BLaER1 treated with 17β-estradiol and CSF1 and Interleukin-3, amounts not matched to agents 10 nM and 100 nM (cell line): Measurements from ENCODE around the gene INAFM2.

Experiments
- H3K27ac ChIP-seq, 11 experiments: shearing (Covaris generic); formaldehyde crosslinking; 2 replicates each; pipeline ENCODE4 v1.8.1; 2022
- H3K27me3 ChIP-seq, 11 experiments: shearing (Covaris generic); formaldehyde crosslinking; 2 replicates each; pipeline ENCODE4 v1.8.1; 2022
- H3K36me3 ChIP-seq, 11 experiments: shearing (Covaris generic); formaldehyde crosslinking; 2 replicates each; pipeline ENCODE4 v1.8.1; 2022
- H3K4me1 ChIP-seq, 10 experiments: shearing (Covaris generic); formaldehyde crosslinking; 2 replicates each; pipeline ENCODE4 v1.8.1; 2022
- H3K4me2 ChIP-seq, 11 experiments: shearing (Covaris generic); formaldehyde crosslinking; 2 replicates each; pipeline ENCODE4 v1.8.1; 2022
- H3K4me3 ChIP-seq, 10 experiments: shearing (Covaris generic); formaldehyde crosslinking; 2 replicates each; pipeline ENCODE4 v1.8.1; 2022
- H3K9ac ChIP-seq, 11 experiments: shearing (Covaris generic); formaldehyde crosslinking; 2 replicates each; pipeline ENCODE4 v1.8.1; 2022
- H3K9me3 ChIP-seq, 11 experiments: shearing (Covaris generic); formaldehyde crosslinking; replicated peaks in 1 of 11; 2 replicates each; pipeline ENCODE4 v1.8.1; 2022
- H4K20me1 ChIP-seq, 11 experiments: shearing (Covaris generic); formaldehyde crosslinking; 2 replicates each; pipeline ENCODE4 v1.8.1; 2022
- Cebpa-rat ChIP-seq, 11 experiments: shearing (Covaris generic); IDR thresholded peaks; 2 replicates each; pipeline ENCODE4 v1.8.1; 2022

Gene INAFM2

GRCh38 chr15:40283615-40284300 is 39.7 kb upstream of the INAFM2 start:
- H3K27ac ChIP-seq = no peak overlapping the region
- peaks cover 0 to 32% (median 10%) of the 10 kb centered on the region in 11 experiments; a peak in 12 of 22 replicates for H3K36me3 ChIP-seq
- peak overlapping the region in 3 of 11 experiments; percentile 48 to 74 (median 71); a peak in 3 of 22 replicates for H3K9ac ChIP-seq
- peak overlapping the region; percentile 79 to 100 (median 99) for H3K4me2 ChIP-seq
- H3K4me3 ChIP-seq = peak overlapping the region; percentile 56 to 73 (median 62); a peak in 15 of 20 replicates
- H3K9me3 ChIP-seq = no peaks in the 10 kb centered on the region
- H4K20me1 ChIP-seq = peaks cover 0 to 73% (median 17%) of the 10 kb centered on the region in 11 experiments; a peak in 15 of 22 replicates
- H3K4me1 ChIP-seq = peaks cover 32 to 90% (median 65%) of the 10 kb centered on the region in 10 experiments
- no peak for TF ChIP-seq Cebpa-rat (IDR thresholded peaks at IDR 0.05)
- peaks cover 45 to 74% (median 62%) of the 10 kb centered on the region in 11 experiments for H3K27me3 ChIP-seq

- Histone ChIP-seq H3K4me2 (peak overlapping the region in 5 of 11 experiments; percentile 36 to 81 (median 65); a peak in 10 of 22 replicates), H3K27ac (no peak overlapping the region), H3K36me3 (peaks cover 0 to 46% (median 17%) of the 10 kb centered on the region in 11 experiments; a peak in 13 of 22 replicates), H3K4me3 (no peak overlapping the region), H3K4me1 (peaks cover 22 to 84% (median 55%) of the 10 kb centered on the region in 10 experiments), H4K20me1 (peaks cover 0 to 86% (median 19%) of the 10 kb centered on the region in 11 experiments; a peak in 15 of 22 replicates), H3K9ac (no peak overlapping the region), H3K9me3 (no peaks in the 10 kb centered on the region), H3K27me3 (peaks cover 39 to 63% (median 51%) of the 10 kb centered on the region in 11 experiments)
- no peak for TF ChIP-seq Cebpa-rat (IDR thresholded peaks at IDR 0.05)
These were observed 38.3 kb upstream of the INAFM2 start for GRCh38 chr15:40285151-40285550.

GRCh38 chr15:40285554-40286011 is 37.9 kb upstream of the INAFM2 start:
- peaks cover 35 to 59% (median 47%) of the 10 kb centered on the region in 11 experiments for H3K27me3 ChIP-seq
- H3K4me2 ChIP-seq = peak overlapping the region in 7 of 11 experiments; percentile 4 to 81 (median 56); a peak in 12 of 22 replicates
- TF ChIP-seq Cebpa-rat (IDR thresholded peaks at IDR 0.05) = no peak
- H3K9me3 ChIP-seq = no peaks in the 10 kb centered on the region
- peaks cover 0 to 50% (median 20%) of the 10 kb centered on the region in 11 experiments; a peak in 13 of 22 replicates for H3K36me3 ChIP-seq
- H3K4me3 ChIP-seq = no peak overlapping the region
- peak overlapping the region in 1 of 11 experiments; percentile 3; a peak in 1 of 22 replicates for H3K27ac ChIP-seq
- H3K9ac ChIP-seq = peak overlapping the region in 4 of 11 experiments; percentile 3 to 44 (median 15); a peak in 1 of 22 replicates
- H3K4me1 ChIP-seq = peaks cover 22 to 85% (median 51%) of the 10 kb centered on the region in 10 experiments
- peaks cover 0 to 90% (median 16%) of the 10 kb centered on the region in 11 experiments; a peak in 15 of 22 replicates for H4K20me1 ChIP-seq

GRCh38 chr15:40286061-40286532 is 37.4 kb upstream of the INAFM2 start:
- H3K4me2 ChIP-seq = peak overlapping the region in 7 of 11 experiments; percentile 4 to 81 (median 56); a peak in 12 of 22 replicates
- H3K27me3 ChIP-seq = peaks cover 30 to 54% (median 42%) of the 10 kb centered on the region in 11 experiments
- peaks cover 22 to 85% (median 48%) of the 10 kb centered on the region in 10 experiments for H3K4me1 ChIP-seq
- H3K27ac ChIP-seq = peak overlapping the region in 1 of 11 experiments; percentile 3; a peak in 1 of 22 replicates
- peak overlapping the region in 4 of 11 experiments; percentile 3 to 44 (median 15); a peak in 4 of 22 replicates for H3K9ac ChIP-seq
- no peak for TF ChIP-seq Cebpa-rat (IDR thresholded peaks at IDR 0.05)
- peaks cover 0 to 89% (median 11%) of the 10 kb centered on the region in 11 experiments; a peak in 15 of 22 replicates for H4K20me1 ChIP-seq
- H3K36me3 ChIP-seq = peaks cover 0 to 53% (median 20%) of the 10 kb centered on the region in 11 experiments; a peak in 13 of 22 replicates
- H3K9me3 ChIP-seq = no peaks in the 10 kb centered on the region
- H3K4me3 ChIP-seq = no peak overlapping the region

- Histone ChIP-seq H3K4me3 (no peak overlapping the region; a peak in 1 of 20 replicates), H3K27ac (no peak overlapping the region), H3K4me1 (peaks cover 17 to 78% (median 42%) of the 10 kb centered on the region in 10 experiments), H3K36me3 (peaks cover 0 to 60% (median 20%) of the 10 kb centered on the region in 11 experiments; a peak in 14 of 22 replicates), H3K9me3 (no peaks in the 10 kb centered on the region), H3K27me3 (peaks cover 23 to 47% (median 35%) of the 10 kb centered on the region in 11 experiments), H4K20me1 (peaks cover 0 to 89% (median 9%) of the 10 kb centered on the region in 11 experiments; a peak in 14 of 22 replicates), H3K4me2 (peak overlapping the region in 5 of 11 experiments; percentile 36 to 81 (median 65); a peak in 8 of 22 replicates), H3K9ac (peak overlapping the region in 1 of 11 experiments; percentile 44; a peak in 2 of 22 replicates)
- no peak for TF ChIP-seq Cebpa-rat (IDR thresholded peaks at IDR 0.05)
These were observed 36.7 kb upstream of the INAFM2 start for GRCh38 chr15:40286794-40287193.

- H3K27me3 ChIP-seq = peaks cover 15 to 40% (median 28%) of the 10 kb centered on the region in 11 experiments
- no peak for TF ChIP-seq Cebpa-rat (IDR thresholded peaks at IDR 0.05)
- H3K36me3 ChIP-seq = peaks cover 0 to 67% (median 20%) of the 10 kb centered on the region in 11 experiments; a peak in 14 of 22 replicates
- H3K9ac ChIP-seq = peak overlapping the region in 1 of 11 experiments; percentile 70; a peak in 3 of 22 replicates
- H3K4me3 ChIP-seq = no peak overlapping the region
- peaks cover 0 to 92% (median 9%) of the 10 kb centered on the region in 11 experiments; a peak in 12 of 22 replicates for H4K20me1 ChIP-seq
- no peak overlapping the region for H3K27ac ChIP-seq
- peaks cover 11 to 75% (median 35%) of the 10 kb centered on the region in 10 experiments; a peak in 19 of 20 replicates for H3K4me1 ChIP-seq
- no peaks in the 10 kb centered on the region for H3K9me3 ChIP-seq
- H3K4me2 ChIP-seq = peak overlapping the region in 3 of 11 experiments; percentile 56 to 81 (median 73); a peak in 5 of 22 replicates
These were observed 36.0 kb upstream of the INAFM2 start for GRCh38 chr15:40287505-40287904.

- peaks cover 0 to 72% (median 20%) of the 10 kb centered on the region in 11 experiments; a peak in 14 of 22 replicates for H3K36me3 ChIP-seq
- peak overlapping the region in 2 of 11 experiments; percentile 41 to 70; a peak in 4 of 22 replicates for H3K9ac ChIP-seq
- peaks cover 7 to 74% (median 32%) of the 10 kb centered on the region in 10 experiments; a peak in 19 of 20 replicates for H3K4me1 ChIP-seq
- peaks cover 0 to 96% (median 9%) of the 10 kb centered on the region in 11 experiments; a peak in 12 of 22 replicates for H4K20me1 ChIP-seq
- H3K27me3 ChIP-seq = peaks cover 11 to 35% (median 23%) of the 10 kb centered on the region in 11 experiments
- TF ChIP-seq Cebpa-rat (IDR thresholded peaks at IDR 0.05) = no peak
- H3K9me3 ChIP-seq = no peaks in the 10 kb centered on the region
- H3K4me3 ChIP-seq = no peak overlapping the region
- no peak overlapping the region for H3K27ac ChIP-seq
- peak overlapping the region in 3 of 11 experiments; percentile 23 to 81 (median 73); a peak in 4 of 22 replicates for H3K4me2 ChIP-seq
These were observed 35.5 kb upstream of the INAFM2 start for GRCh38 chr15:40287968-40288367.

- peaks cover 0 to 83% (median 23%) of the 10 kb centered on the region in 11 experiments; a peak in 14 of 22 replicates for H3K36me3 ChIP-seq
- peak overlapping the region in 2 of 11 experiments; percentile 41 to 70; a peak in 1 of 22 replicates for H3K9ac ChIP-seq
- no peaks in the 10 kb centered on the region for H3K9me3 ChIP-seq
- TF ChIP-seq Cebpa-rat (IDR thresholded peaks at IDR 0.05) = no peak
- peaks cover 0 to 22% (median 10%) of the 10 kb centered on the region in 11 experiments; a peak in 20 of 22 replicates for H3K27me3 ChIP-seq
- no peak overlapping the region for H3K4me3 ChIP-seq
- H4K20me1 ChIP-seq = peaks cover 0 to 96% (median 9%) of the 10 kb centered on the region in 11 experiments; a peak in 10 of 22 replicates
- peaks cover 13 to 74% (median 35%) of the 10 kb centered on the region in 10 experiments for H3K4me1 ChIP-seq
- peak overlapping the region in 2 of 11 experiments; percentile 73 to 81; a peak in 3 of 22 replicates for H3K4me2 ChIP-seq
- H3K27ac ChIP-seq = no peak overlapping the region
These were observed 34.2 kb upstream of the INAFM2 start for GRCh38 chr15:40289140-40289775.
